ENCODE results near the gene PRPF18.

GRCh38 chr10:13668126-13668525 is 81.4 kb downstream of the PRPF18 start:
- TF ChIP-seq CTCF (IDR thresholded peaks at IDR 0.05 in 8 of 11, conservative IDR thresholded peaks at IDR 0.05 in 3 of 11) (no peak), POLR2A (IDR thresholded peaks at IDR 0.05) (no peak), POLR2AphosphoS5 (IDR thresholded peaks at IDR 0.05) (no peak)

Data from spleen (tissue), 7 donors.